WERI-Rb-1 (cell line): ENCODE measurements around the gene AP1S3.

ENCODE experiments used
- DNase-seq: peaks from one replicate; pipeline ENCODE4 v3.0.0-alpha.2; 2020
- H3K27ac ChIP-seq: fragments of 250-450 bp; sonication (Bioruptor Pico); 2 replicates; pipeline ENCODE4 v1.5.1; 2020; ENCODE audit warnings: mild to moderate bottlenecking, moderate library complexity
- H3K27me3 ChIP-seq: fragments of 250-450 bp; sonication (Bioruptor Pico); 2 replicates; pipeline ENCODE4 v1.5.1; 2021; ENCODE audit warnings: mild to moderate bottlenecking, low read depth, moderate library complexity; ENCODE audit not compliant: insufficient read depth, severe bottlenecking
- H3K36me3 ChIP-seq: fragments of 250-450 bp; sonication (Bioruptor Pico); 2 replicates; pipeline ENCODE4 v1.5.1; 2020; ENCODE audit warnings: mild to moderate bottlenecking, moderate library complexity
- H3K4me3 ChIP-seq: 2 replicates; pipeline ENCODE4 v1.5.1; 2011; ENCODE audit warnings: low read depth, mild to moderate bottlenecking, control low read depth, low read length
- H3K9me3 ChIP-seq: fragments of 250-450 bp; sonication (Bioruptor Pico); 2 replicates; pipeline ENCODE4 v1.5.1; 2021; ENCODE audit warnings: mild to moderate bottlenecking, moderate library complexity; ENCODE audit not compliant: severe bottlenecking
- TF ChIP-seq, protein P1 (sequence below): IDR thresholded peaks from 2 replicates; pipeline ENCODE4 v1.5.1; 2011; ENCODE audit warnings: low read depth, mild to moderate bottlenecking, control low read depth, inconsistent platforms, low read length

The AP1S3 gene

DNA sequence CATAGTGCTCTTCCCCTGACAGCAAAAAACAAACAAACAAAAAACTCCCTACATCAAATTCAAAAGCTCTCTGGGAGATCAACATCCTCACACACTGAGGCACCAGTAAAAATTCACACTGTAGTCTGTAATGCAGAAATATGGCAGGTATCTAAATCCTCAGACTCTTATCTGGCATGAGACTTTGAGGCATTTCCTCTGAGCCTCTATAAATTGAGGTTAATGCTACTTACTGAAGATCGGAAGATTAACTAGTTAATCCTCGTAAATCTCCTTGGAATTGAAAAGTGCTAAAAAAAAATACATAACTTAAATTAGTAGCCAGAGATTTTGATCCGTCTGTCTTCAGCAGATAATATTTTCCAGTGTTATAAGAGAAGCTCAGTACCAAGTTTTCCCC lies 65.0 kb downstream of the AP1S3 start:
- Histone ChIP-seq H3K36me3 (no peaks in the 10 kb centered on the region), H3K9me3 (no peaks in the 10 kb centered on the region), H3K27me3 (no peaks in the 10 kb centered on the region), H3K4me3 (no peak overlapping the region), H3K27ac (no peak overlapping the region)
- DNase-seq = no peak
- TF ChIP-seq, protein P1, sequence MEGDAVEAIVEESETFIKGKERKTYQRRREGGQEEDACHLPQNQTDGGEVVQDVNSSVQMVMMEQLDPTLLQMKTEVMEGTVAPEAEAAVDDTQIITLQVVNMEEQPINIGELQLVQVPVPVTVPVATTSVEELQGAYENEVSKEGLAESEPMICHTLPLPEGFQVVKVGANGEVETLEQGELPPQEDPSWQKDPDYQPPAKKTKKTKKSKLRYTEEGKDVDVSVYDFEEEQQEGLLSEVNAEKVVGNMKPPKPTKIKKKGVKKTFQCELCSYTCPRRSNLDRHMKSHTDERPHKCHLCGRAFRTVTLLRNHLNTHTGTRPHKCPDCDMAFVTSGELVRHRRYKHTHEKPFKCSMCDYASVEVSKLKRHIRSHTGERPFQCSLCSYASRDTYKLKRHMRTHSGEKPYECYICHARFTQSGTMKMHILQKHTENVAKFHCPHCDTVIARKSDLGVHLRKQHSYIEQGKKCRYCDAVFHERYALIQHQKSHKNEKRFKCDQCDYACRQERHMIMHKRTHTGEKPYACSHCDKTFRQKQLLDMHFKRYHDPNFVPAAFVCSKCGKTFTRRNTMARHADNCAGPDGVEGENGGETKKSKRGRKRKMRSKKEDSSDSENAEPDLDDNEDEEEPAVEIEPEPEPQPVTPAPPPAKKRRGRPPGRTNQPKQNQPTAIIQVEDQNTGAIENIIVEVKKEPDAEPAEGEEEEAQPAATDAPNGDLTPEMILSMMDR = no peak

DNA sequence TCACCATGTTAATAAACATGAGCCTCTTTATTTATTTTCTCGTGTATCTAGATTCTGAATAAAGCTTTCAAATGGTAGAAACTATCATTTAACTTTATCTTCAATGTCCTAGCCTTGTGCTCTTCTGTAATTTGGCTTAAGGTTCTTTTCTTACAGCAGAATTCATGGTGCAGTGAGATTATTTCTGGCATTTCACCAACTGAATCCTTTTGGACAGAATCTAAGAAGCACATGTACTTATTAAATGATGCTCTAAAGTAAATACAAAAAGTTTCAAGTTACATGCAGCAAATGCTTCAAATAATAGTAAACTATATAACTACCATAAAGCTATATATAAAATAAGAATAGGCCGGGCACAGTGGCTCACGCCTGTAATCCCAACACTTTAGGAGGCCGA lies 65.9 kb downstream of the AP1S3 start:
- no peak overlapping the region for H3K4me3 ChIP-seq
- no peak for DNase-seq
- H3K27ac ChIP-seq = no peak overlapping the region
- TF ChIP-seq, protein P1 = no peak
- H3K36me3 ChIP-seq = no peaks in the 10 kb centered on the region
- no peaks in the 10 kb centered on the region for H3K9me3 ChIP-seq
- H3K27me3 ChIP-seq = no peaks in the 10 kb centered on the region

DNA sequence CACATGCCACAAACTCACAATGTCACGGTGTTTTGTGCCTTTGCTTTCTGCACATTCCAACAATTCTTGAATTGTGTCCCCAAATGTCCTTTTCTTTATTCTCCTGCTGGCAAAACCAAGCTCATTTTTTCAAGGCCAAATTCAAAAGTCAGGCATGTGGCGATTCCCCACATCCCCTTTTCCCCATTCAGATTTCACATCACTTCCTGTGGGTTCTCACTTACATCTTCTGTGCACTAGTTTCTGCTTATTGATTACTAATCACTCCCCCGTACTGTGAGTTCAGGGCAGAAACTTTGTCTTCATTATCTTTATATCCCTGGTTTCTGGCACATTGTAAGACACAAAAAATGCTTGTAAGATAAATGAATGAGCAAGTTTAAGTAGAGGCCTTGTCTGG lies 69.2 kb downstream of the AP1S3 start:
- DNase-seq = no peak
- H3K36me3 ChIP-seq = no peaks in the 10 kb centered on the region
- no peak overlapping the region for H3K27ac ChIP-seq
- TF ChIP-seq, protein P1 = no peak
- H3K27me3 ChIP-seq = no peaks in the 10 kb centered on the region
- H3K9me3 ChIP-seq = no peaks in the 10 kb centered on the region
- no peak overlapping the region for H3K4me3 ChIP-seq

DNA sequence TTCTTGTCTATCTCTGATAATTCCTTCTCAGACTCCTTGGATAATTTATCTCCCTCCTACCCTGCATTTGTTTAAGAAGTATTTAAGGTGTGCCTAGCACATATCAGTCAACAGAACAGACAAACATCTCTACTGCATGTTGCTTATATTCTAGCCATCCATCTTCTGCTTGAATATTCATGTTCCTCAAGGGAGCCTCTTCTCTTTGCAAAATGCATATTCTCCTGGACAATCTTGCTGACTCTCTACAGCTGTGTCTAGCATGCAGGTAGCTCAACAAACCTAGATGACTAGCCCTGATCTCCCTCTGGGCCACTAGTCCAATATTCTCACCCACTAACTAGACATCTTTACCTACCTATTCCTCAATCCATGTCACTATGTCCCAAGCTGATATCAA lies 70.0 kb downstream of the AP1S3 start:
- TF ChIP-seq, protein P1 = no peak

DNA sequence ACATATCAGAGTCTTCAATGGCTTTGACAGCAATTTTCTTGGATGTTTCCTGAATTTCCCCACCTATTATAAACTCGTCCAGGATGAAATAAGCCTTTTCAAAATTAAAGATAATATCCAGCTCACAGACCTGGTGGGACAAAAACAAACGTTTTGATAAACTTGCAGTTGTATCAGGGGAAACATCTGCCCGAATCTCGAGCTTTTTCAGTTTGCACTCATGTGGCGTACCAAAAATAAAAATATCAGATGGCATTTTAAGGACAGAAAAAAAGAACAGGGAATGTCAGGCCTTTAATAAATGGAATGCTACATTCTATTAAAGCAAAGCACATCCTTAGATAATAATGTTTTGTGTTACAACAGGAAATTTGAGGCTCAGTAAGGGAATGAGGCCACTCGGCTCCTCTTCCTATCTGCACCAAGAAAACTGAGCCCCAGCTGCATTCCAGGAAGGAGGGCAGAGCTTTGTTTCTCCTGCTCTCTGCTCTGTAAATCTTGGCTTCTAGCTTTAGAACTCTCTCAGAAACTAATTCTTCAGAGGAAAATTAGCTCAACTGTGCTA lies 72.1 kb downstream of the AP1S3 start:
- no peaks in the 10 kb centered on the region for H3K27me3 ChIP-seq
- TF ChIP-seq, protein P1 = no peak
- H3K27ac ChIP-seq = no peak overlapping the region
- H3K4me3 ChIP-seq = no peak overlapping the region
- no peaks in the 10 kb centered on the region for H3K36me3 ChIP-seq
- H3K9me3 ChIP-seq = no peaks in the 10 kb centered on the region
- no peak for DNase-seq

More for the DNA sequence above, 70.0 kb downstream of the AP1S3 start:
- no peak overlapping the region for H3K27ac ChIP-seq
- no peaks in the 10 kb centered on the region for H3K27me3 ChIP-seq
- no peaks in the 10 kb centered on the region for H3K9me3 ChIP-seq
- no peak for DNase-seq
- no peaks in the 10 kb centered on the region for H3K36me3 ChIP-seq
- H3K4me3 ChIP-seq = no peak overlapping the region

DNA sequence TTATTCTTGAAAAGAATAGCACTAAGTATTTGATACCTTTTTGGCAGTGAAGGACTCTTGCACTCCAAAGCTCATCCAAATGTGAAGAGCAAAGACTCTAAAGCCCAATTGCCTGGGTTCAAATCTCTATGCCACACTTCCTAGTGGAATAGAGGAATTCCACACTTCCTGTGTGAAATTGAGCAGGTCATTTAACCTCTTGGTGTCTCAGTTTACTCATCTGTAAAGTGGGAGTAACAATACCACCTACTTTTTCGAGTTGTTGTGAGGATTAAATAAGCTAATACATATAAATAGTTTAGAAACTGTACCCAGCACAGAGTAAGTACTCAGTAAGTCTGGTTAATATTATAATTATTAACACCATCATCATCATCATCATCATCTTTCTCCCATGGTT lies 72.6 kb downstream of the AP1S3 start:
- H3K4me3 ChIP-seq = no peak overlapping the region
- no peaks in the 10 kb centered on the region for H3K9me3 ChIP-seq
- no peak for DNase-seq
- no peaks in the 10 kb centered on the region for H3K36me3 ChIP-seq
- H3K27me3 ChIP-seq = no peaks in the 10 kb centered on the region
- no peak overlapping the region for H3K27ac ChIP-seq
- TF ChIP-seq, protein P1 = no peak
